HG02763 (cell line): ENCODE results near the gene FLOT1.

ENCODE experiments used
- ATAC-seq: cut with Tn5 transposase; IDR thresholded peaks from one replicate; pipeline ENCODE4 v1.9.1; 2021; ENCODE audit warnings: mild to moderate bottlenecking, moderate library complexity; ENCODE audit not compliant: unreplicated experiment

The FLOT1 gene, protein sequence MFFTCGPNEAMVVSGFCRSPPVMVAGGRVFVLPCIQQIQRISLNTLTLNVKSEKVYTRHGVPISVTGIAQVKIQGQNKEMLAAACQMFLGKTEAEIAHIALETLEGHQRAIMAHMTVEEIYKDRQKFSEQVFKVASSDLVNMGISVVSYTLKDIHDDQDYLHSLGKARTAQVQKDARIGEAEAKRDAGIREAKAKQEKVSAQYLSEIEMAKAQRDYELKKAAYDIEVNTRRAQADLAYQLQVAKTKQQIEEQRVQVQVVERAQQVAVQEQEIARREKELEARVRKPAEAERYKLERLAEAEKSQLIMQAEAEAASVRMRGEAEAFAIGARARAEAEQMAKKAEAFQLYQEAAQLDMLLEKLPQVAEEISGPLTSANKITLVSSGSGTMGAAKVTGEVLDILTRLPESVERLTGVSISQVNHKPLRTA

DNA sequence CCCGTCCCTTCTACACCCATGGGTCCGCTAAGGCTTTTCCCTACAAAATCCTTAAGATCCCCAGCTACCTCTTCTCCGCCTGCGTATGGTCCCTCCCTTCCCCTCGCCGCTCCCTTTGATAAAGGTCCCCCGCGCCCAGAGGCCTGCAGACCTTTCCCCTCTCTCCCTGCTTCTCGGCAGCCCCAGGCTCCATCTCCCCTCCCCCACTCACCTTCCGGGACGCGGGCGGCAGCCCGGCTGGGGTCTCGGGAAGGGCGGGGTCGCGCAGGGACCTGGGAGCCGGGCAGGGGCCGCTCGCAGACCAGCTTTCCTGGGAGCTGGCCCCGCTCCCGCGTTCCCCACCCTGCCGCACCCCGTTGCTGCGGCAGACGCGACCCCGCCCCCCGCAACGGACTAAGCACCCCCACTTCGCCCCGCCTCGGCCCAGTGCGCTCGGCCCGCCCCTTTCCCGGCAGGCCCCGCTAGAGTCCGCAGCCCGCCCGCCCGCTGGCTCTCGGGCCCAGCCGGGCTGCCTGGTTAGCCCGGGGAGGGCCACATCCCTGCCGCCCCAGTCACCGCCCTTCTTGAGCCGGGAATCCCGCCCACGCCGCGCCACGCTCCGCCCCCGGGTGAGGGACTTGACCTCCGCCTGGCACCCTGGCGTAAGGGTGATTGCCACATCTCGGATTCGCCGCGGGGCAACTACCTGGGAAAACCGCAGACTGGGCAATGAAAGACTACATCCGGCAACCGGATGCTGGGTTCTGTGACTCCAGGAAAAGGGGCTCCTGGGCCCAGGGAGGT is at the start of gene FLOT1:
Gene FLOT1, minus strand, starts transcription at position 372 of the 783 bp plus-strand sequence. CDS start 498 bp downstream, outside the sequence.
- peak; percentile 69 for ATAC-seq

DNA sequence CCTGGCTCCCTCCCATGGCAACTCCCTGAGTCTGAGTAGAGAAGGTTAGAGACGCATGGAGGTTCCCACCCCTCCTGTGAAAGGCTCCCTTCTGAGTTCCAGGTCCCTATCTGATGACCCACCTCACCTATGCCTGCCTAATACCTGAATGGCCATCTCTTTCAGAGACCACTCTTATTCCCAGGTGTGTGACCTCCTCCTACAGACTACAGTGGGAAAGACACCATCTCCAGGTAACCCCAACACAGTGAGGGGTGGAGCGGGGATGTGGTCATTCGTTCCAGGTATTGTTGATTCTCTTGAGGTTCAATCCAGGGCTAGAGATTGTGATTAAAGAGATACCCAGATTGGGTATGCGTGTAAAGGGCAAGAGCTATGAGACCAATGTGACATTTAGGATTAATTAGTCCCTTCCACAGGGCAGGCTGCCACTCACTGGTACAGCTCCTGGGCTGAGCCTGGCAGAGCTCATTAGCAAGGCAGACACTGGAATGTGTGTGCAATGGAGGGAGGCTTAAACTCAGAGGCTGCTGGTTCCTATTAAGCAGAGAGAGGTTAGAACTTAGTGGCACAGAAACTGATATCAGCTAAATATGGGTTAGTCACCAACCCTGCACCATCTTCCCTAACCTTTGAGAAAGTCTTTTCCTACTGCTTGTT is 48.4 kb upstream of the FLOT1 start:
- ATAC-seq = no peak

DNA sequence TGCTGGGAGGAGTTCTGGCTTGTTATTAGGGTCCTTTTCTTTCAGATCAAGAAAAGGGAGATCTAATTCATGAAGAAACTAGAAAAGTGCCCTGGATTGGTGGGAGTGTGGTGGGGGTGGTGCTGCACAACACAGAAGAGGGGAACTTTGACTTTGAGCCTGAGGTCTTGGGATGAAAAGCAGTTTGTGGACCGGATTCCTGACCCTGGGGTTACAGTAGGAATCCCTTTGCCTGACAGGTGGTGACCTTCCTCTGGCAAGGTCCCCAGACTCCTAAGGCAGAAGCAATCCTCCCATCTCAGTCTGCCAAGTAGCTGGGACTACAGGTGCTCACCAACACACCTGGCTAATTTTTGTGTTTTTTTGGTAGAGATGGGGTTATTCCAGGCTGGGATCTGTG is 47.1 kb upstream of the FLOT1 start:
- no peak for ATAC-seq

DNA sequence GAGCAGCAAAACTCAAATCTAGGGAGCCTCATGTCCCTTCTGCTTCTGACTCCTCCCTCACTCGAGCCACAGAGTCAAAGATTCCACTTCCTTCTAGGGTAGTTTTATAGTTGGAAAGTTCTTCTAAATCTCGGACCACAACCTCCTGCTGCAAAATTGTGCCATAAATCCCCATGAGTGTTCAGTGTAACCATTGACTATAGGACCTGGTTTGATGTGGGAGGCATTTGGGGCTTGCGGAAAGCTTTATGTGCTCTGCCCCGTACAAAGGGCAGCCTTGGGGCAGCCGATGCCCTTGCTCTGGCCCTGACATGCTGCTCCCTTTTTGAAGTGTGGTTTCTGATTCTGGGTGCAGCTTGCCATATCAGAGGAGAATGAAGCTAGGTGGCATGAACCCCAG is 45.5 kb upstream of the FLOT1 start:
- no peak for ATAC-seq

DNA sequence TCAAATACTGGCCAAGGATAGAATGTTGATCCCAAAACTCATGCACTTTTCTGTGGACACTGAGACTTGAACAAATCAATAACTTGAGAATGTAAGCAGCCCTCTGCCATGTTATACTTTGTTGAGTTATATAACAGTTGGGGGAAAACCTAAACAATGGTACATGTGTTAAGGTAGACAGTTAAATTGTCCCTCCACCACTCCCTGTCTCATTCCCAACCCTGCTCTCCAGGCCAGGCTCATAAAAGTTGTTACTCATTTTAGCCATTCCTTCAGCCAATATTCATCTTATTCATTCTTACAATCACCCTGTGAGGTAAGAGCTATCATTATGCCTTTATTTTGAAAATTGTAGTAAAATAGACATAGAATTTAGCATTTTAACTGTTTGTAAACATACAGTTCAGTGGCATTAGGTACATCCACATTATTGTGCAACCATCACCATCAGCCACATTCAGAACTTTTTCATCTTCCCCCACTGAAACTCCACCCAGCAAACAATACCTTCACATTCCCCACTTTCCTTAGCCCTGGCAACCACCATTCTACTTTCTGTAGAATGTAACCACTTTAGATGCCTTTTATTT is 40.0 kb upstream of the FLOT1 start:
- ATAC-seq = no peak

DNA sequence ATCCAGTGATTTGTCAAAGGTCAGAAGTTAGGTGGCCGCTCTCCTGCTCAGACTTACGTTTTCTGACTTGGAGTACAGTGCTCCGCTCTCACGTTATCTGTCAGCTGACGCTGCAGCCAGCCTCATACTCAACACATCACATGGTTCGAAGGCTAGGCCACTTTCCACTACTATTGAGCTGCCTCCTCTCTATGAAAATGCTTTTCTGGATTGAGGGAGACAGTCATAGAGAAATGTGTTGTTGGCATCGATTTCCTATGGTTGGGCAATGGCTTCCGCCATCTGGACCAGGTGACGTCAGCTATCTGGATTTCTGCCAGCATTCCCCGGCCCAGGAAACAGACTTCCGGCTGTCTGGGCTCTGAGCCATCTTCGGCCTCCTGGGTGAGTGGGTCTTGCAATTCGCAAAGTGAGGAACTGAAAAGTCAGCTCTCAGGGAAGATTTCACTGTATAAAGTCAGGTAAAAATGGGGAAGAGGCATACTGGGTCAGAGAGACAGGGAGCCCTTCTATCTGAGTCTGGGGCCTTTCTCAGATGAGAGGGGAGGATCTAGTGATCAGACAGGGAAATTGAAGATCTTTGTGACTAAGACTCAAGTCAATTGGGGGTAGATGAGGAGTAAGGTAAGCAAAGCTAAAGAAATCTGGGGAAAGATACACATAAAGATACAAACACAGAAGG is 39.4 kb upstream of the FLOT1 start:
- no peak for ATAC-seq

DNA sequence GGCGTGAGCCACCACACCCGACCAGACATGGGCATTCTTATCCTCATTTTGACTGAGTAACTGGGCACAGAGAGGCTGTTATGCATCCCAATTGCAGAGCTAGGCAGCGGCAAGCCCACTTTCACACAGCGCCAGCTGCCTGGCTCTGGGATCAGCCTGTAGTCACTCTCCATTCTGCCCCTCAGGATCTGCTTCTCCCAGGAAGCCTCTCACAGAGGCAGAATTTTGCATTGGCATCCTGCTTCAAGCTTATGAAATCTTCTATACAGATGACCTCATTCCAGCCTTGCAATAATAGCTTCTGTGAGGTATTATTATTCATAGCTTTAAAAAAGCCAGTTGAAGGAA is 38.9 kb upstream of the FLOT1 start:
- no peak for ATAC-seq

DNA sequence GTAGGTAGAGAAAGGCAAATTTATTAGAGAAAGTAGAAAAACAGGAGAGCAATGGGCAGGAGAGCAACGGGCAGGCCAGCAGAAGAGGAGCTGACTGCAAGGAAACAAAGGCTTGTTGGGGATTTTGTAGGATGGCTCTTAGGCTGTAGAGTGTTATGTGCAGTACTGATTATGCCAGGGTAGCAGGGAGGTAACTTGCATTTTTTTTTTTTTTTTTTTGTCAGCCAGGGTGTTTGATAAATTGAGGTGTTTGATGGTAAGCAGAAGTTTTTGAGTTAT is 38.1 kb upstream of the FLOT1 start:
- ATAC-seq = no peak

DNA sequence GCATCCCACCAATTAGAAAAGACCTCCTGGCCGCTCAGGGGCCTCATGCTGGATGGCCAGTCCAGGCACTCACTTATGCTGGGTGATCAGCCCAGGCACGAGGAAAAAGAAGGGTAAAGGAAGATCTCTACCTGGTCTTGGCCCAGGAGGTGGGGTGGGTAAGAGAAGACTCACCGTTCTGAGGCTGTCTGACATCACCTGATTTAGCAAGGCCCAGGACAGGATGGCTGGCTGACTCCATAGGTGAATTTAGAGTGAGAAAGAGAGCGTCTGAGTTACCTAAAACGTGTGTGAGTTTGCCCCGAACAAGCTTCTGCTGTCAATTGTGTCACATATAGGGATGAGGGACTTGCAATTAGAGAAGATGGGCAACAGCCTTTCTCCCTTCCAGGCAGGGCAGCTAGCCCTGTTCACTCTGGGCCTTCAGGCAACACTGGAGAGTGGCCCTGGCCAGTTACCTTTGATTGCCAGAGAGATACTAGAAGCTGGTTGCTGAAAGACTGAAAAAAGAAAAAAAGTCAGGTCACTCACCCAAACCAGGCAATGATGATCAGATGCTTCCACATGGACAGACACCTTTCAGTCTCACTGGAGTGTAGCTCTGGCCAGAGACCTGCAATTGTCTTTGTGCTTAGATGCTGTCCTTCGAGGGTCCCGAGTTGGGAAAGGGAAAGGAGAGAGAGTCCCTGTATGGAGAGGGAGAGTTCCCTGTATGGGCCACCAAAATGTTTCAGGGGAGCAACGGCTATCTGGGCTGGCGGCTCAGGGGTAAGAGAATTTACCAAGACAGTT is 37.6 kb upstream of the FLOT1 start:
- no peak for ATAC-seq

DNA sequence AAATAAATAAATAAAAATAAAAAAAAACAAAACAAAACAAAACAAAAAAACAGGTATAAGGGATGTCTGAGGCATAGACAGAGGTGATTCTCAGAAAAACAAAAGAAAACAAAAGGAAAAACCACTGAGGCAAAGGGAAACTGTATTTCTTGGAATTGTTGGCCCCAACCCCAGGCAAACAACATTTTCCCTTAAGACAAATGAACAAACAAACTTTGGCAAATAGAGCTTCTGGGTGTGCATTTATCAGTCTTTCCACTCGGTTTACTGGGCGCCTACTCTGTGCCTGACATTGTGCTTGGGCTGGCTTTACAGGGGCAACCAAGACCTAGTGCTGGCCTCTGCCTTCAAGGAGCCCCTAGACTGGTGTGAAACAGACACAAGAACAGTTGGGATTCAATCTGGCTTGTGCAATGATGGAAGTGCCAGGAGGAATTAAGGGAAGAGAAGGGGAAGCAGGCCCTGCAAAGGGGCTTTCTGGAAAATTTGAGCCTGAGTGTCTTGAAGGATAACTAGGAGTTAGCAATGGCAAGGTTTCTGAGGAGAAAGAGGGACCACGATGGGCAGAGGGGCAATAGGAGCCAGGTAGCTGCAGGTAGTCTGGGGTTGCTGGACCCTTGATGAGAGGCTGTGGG is 35.6 kb upstream of the FLOT1 start:
- no peak for ATAC-seq

DNA sequence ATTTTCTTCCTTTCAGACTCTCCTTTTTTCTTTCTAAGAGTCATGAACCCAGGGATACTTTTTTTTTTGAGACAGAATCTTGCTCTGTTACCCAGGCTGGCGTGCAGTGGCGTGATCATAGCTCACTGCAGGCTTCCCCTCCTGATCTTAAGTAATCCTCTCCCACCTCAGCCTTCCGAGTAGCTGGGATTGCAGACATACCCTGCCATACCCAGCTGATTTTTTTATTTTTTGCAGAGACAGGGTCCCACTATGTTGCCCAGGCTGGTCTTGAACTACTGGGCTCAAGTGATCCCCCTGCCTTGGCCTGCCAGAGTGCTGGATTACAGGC is 34.6 kb upstream of the FLOT1 start:
- no peak for ATAC-seq

DNA sequence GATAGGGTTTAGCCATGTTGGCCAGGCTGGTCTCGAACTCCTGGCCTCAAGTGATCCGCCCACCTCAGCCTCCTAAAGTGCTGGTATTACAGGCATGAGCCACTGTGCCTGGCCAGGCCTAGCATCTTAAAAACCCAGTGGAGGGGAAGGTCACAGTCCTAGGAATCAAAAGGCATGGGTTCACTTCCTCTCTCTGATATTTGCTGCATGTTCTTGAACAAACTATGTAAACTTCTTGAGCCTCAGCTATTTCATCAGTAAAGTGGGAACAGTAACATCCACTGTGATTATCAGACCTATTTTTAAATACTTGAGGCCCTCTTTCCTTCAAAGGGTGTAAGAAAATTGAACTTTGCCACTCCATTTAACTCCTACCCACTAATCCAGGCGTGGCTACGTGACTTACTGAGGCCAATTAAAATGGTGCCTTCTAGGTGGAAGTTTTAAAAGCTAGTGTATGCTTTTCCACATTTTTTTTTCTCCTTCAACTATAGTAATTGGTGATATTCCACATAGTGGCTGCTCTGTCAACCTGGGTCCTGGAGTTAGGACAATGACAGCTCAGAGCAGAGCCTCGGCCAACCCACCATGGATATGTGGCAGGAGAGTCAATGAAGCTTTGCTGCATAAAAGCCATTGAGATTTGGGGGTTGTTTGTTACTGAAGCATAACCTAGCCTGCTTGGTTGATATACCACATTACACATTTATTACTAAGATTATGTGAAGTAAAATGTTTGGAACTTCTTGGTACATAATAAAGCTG is 34.1 kb upstream of the FLOT1 start:
- no peak for ATAC-seq

DNA sequence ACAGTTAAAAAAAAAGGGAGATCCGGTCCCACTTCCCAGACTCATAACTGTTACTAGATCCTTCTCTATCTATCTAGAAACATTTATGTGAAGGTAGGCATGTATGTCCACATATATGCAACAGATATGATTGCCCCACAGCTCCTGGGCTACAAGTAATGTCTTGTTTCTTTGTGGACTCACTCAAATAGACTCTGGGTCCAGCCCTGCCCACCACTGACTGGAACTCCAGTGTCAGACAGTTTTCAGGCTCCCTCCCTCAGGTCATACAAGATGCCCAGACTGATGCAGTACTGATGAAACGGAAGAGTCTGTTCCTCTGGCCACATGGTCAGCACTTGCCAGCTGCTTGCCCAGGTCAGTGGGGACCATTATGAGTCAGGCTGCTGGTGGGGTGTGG is 32.6 kb upstream of the FLOT1 start:
- ATAC-seq = no peak

DNA sequence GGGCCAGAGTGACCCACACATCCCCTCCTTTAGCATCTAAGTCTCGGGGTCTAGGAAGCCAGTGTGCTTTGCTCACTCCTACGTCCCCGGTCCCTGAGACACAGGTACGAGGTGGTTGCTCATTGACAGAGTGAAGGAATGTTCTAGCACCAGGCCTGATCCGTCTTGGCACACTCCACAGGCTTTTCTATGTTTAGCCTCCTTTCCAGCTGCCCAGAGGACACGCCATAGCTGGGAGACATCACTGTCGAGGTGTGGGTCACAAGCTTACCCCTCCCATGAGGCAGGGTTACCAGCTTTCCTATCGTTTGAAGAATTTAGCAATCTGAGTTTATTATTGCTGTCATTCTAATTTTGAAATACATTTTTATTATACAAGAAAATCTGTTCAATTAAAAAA is 32.2 kb upstream of the FLOT1 start:
- no peak for ATAC-seq

DNA sequence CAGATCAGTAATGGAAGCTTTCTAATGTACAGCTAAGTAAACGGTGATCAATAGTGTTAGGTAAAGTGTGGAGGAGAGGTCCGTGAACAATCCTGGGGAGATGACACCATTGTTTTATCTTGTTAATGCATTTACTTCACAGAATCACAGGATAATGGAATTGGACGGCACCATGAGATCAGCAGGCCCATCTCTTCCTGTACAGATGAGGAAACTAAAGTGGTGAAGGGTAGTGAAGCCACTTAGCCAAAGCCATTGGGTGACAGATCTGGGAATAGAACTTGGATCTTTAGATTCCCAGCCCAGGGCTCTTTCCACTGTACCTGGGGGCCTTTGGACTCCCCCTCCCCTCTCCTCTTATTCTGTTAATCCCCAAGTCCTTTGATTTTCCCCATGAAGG is 28.1 kb upstream of the FLOT1 start:
- ATAC-seq = no peak

DNA sequence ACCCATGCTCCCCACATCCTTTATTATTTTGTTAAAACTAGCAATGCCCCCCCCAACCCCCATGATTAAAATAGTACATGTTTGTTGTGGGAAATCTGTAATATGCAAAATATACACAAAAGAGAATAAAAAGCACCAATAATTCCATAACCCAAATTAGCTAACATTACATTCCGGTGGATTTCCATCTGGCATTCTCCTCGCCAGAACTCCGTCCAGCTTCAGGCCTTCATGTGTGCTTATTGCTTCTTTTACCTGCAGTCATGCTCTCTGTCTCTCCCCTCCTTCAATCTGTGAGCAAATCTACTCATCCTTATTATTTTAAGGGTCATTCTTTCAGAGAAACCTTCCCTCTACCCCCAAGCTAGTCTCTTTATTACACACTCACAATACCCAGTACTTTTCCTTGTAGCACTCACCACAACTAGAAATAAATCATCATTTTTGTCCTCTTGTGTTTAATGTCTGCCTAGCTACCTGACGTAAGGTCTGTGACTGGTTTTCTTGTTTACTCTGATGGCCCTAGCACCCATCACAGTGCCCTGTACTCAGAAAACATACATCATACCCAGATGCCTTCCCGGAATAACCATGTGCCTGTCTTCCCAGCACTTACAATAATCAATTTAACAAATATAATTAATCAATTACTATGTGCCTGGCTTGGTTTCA is 27.5 kb upstream of the FLOT1 start:
- no peak for ATAC-seq

DNA sequence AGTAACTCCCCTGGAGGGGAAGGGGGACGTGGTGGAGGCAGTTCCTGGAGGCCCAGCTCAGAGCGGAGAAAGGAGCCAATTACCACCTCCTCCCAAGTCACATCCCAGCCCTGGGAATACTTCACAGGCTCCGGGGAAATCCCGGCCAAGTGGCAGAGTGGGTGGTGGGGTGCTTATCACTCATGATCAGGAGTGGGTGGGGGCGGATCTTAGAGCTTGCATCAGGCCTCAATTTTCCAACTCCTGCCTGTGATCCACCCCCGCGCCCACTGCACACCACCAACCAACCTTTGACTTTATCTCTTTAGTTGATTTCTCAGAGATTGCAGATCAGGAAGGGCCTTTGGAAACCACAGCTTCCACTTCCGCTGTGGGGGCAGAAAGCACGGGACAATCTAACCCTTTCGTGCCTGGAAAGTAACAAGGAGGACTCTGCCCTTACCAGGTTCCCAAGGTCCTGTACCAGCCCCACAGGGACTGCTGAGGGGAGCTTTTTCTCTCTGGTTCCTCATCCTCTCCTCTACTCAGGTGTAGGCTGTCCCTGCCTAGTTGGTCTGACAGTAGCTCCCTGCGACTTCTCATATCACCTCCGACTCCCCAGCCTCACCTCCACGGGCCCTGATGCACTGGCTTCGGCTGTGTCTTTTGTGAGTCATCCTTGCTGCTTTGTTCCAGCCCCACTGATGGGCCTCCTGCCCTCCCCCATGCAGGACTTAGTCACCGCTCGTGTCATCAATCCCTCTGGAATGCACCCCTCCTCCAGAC is 26.8 kb upstream of the FLOT1 start:
- no peak for ATAC-seq

DNA sequence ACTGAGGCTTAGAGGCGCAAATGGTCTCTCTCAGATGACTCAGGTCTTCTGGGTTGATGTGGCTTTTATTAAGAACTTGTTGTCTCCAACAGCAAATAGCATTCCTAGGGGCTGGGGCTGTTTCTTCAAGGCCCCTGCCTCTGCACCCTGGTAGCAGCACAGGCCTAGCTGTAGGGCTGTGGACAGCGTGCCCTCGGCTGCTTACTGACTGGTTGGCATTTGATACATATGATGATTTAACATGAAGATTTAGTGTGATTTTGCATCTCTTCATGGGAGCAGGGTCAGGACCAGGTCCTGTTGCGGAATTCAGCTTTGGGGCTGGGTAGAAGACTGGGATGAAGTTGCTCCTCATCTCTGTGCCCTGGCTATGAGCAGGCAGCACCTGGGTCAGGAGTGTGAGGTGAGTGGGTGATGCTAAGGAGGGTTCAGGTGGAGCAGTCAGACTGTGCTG is 26.2 kb upstream of the FLOT1 start:
- no peak for ATAC-seq
